HEK293T (cell line): ENCODE data around the gene AGAP1.

Source experiments
- BHLHE40 ChIP-seq: fragments of 450-650 bp; IDR thresholded peaks from 2 replicates; pipeline ENCODE4 v1.6.1; 2016; ENCODE audit warnings: mild to moderate bottlenecking, moderate library complexity, borderline replicate concordance
- ELF4 ChIP-seq: fragments of 450-650 bp; IDR thresholded peaks from 2 replicates; pipeline ENCODE4 v1.6.1; 2017; ENCODE audit warnings: antibody characterized with exemption
- FOXA1 ChIP-seq: fragments of 450-650 bp; IDR thresholded peaks from 2 replicates; pipeline ENCODE4 v1.6.1; 2016; ENCODE audit warnings: mild to moderate bottlenecking
- FOXK2 ChIP-seq: fragments of 450-650 bp; IDR thresholded peaks from 2 replicates; pipeline ENCODE4 v1.6.1; 2016; ENCODE audit warnings: mild to moderate bottlenecking
- FOXM1 ChIP-seq: fragments of 450-650 bp; IDR thresholded peaks from 2 replicates; pipeline ENCODE4 v1.6.1; 2017; ENCODE audit warnings: mild to moderate bottlenecking, borderline replicate concordance
- L3MBTL2 ChIP-seq: fragments of 450-650 bp; conservative IDR thresholded peaks from 2 replicates; pipeline ENCODE4 v1.6.1; 2016; ENCODE audit warnings: mild to moderate bottlenecking
- NFRKB ChIP-seq: fragments of 450-650 bp; IDR thresholded peaks from 2 replicates; pipeline ENCODE4 v1.6.1; 2016; ENCODE audit warnings: mild to moderate bottlenecking, moderate library complexity
- SUZ12 ChIP-seq: fragments of 450-650 bp; IDR thresholded peaks from 2 replicates; pipeline ENCODE4 v1.6.1; 2016; ENCODE audit warnings: mild to moderate bottlenecking
- TARDBP ChIP-seq: fragments of 450-650 bp; IDR thresholded peaks from 2 replicates; pipeline ENCODE4 v1.6.1; 2016
- ZNF384 ChIP-seq: fragments of 450-650 bp; IDR thresholded peaks from 2 replicates; pipeline ENCODE4 v1.6.1; 2016

DNA sequence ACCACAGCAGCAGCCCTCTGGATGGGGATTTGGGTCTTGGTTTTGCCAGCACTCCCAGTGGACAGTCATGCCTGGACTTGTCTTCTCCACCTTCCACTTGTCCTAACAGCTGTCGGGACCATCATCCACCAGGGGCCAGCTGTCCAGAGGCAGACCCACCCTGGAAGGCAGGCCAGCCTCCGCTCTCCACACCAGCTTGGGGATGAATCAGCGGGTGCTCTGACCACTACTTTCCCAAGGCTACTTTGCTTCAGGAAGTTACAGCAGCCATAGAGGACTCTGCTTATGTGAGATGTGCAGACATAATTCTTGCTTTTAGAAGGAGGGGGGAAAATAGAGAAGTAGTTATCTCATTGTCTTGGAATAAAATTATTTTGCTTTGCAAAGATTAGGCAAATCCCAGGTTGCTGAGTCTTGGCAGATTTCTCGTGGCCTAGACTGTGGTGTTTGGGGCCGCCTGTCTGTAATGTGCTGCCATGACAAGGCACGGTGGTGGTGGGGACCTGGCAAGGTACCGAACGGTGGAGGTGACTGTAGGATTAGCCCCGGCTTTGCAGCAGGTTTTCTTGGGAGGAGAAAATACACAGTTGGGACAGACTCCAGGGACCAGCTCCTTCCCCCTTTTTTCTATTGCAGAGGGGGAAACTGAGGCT, 148.7 kb downstream of the AGAP1 start:
- TF ChIP-seq FOXM1, result no peak
- TF ChIP-seq SUZ12, result no peak
- TF ChIP-seq TARDBP, result no peak
- no peak for TF ChIP-seq NFRKB
- TF ChIP-seq ELF4, result no peak
- no peak for TF ChIP-seq BHLHE40
- no peak for TF ChIP-seq L3MBTL2
- no peak for TF ChIP-seq ZNF384
- TF ChIP-seq FOXK2, result no peak
- TF ChIP-seq FOXA1, result no peak
